RWPE2 (cell line): ENCODE results near the gene ADM2.

ENCODE experiments used
- ATAC-seq: fragments of 200-7000 bp; cut with Tn5 transposase; 3 replicates; pipeline ENCODE4 v1.9.1; 2021; ENCODE audit warnings: low read depth
- DNase-seq: peaks from one replicate; pipeline ENCODE4 v3.0.0-alpha.2; 2020; ENCODE audit warnings: low spot score
- H3K27ac ChIP-seq: fragments of 450-650 bp; 2 replicates; pipeline ENCODE4 v1.5.1; 2017; ENCODE audit warnings: mild to moderate bottlenecking; ENCODE audit not compliant: poor library complexity, severe bottlenecking
- H3K27me3 ChIP-seq: fragments of 250-450 bp; sonication (Bioruptor Pico); 2 replicates; pipeline ENCODE4 v1.5.1; 2021; ENCODE audit warnings: mild to moderate bottlenecking, moderate library complexity; ENCODE audit not compliant: insufficient read depth, poor library complexity, severe bottlenecking
- H3K36me3 ChIP-seq: fragments of 250-450 bp; sonication (Bioruptor Pico); 2 replicates; pipeline ENCODE4 v1.5.1; 2020; ENCODE audit warnings: low read depth, mild to moderate bottlenecking, moderate library complexity
- H3K4me1 ChIP-seq: fragments of 250-450 bp; sonication (Bioruptor Pico); 2 replicates; pipeline ENCODE4 v1.5.1; 2021; ENCODE audit warnings: mild to moderate bottlenecking, moderate library complexity; ENCODE audit not compliant: insufficient read depth, poor library complexity, severe bottlenecking
- H3K4me3 ChIP-seq: fragments of 250-450 bp; sonication (Bioruptor Pico); 2 replicates; pipeline ENCODE4 v1.5.1; 2021; ENCODE audit warnings: mild to moderate bottlenecking, moderate library complexity; ENCODE audit not compliant: severe bottlenecking
- H3K9me3 ChIP-seq: fragments of 250-450 bp; sonication (Bioruptor Pico); 2 replicates; pipeline ENCODE4 v1.5.1; 2021; ENCODE audit warnings: mild to moderate bottlenecking, moderate library complexity; ENCODE audit not compliant: severe bottlenecking
- CTCF ChIP-seq: fragments of 450-650 bp; IDR thresholded peaks from one replicate; pipeline ENCODE4 v1.5.1; 2017; ENCODE audit warnings: mild to moderate bottlenecking, moderate library complexity; ENCODE audit not compliant: poor library complexity, severe bottlenecking

ADM2 gene

GRCh38 chr22:50443801-50444625 is 37.3 kb upstream of the ADM2 start:
- Histone ChIP-seq H3K9me3 (no peaks in the 10 kb centered on the region), H3K4me3 (no peak overlapping the region), H3K27me3 (no peaks in the 10 kb centered on the region), H3K27ac (no peak overlapping the region), H3K4me1 (no peaks in the 10 kb centered on the region), H3K36me3 (peaks cover 26% of the 10 kb centered on the region)
- DNase-seq: peak; percentile 61
- no peak for ATAC-seq
- TF ChIP-seq CTCF: no peak

GRCh38 chr22:50444663-50445062 is 36.7 kb upstream of the ADM2 start:
- no peak for TF ChIP-seq CTCF
- DNase-seq (no peak), ATAC-seq (0 out of 3 replicates have a peak, but pooled peaks have one; percentile 7)
- peaks cover 27% of the 10 kb centered on the region for H3K36me3 ChIP-seq
- H3K4me1 ChIP-seq: no peaks in the 10 kb centered on the region
- no peak overlapping the region for H3K27ac ChIP-seq
- H3K9me3 ChIP-seq: no peaks in the 10 kb centered on the region
- H3K4me3 ChIP-seq: no peak overlapping the region
- no peaks in the 10 kb centered on the region for H3K27me3 ChIP-seq

GRCh38 chr22:50445071-50445879 is 36.1 kb upstream of the ADM2 start:
- TF ChIP-seq CTCF: no peak
- ATAC-seq (no peak), DNase-seq (peak; percentile 55)
- Histone ChIP-seq H3K36me3 (peaks cover 25% of the 10 kb centered on the region), H3K27me3 (no peaks in the 10 kb centered on the region), H3K4me1 (no peaks in the 10 kb centered on the region), H3K4me3 (no peak overlapping the region), H3K27ac (no peak overlapping the region), H3K9me3 (no peaks in the 10 kb centered on the region)

GRCh38 chr22:50445880-50446707 is 35.2 kb upstream of the ADM2 start:
- no peak for DNase-seq
- H3K4me3 ChIP-seq: no peak overlapping the region
- no peak overlapping the region for H3K27ac ChIP-seq
- no peak for ATAC-seq
- H3K36me3 ChIP-seq: peaks cover 23% of the 10 kb centered on the region
- H3K4me1 ChIP-seq: no peaks in the 10 kb centered on the region
- no peaks in the 10 kb centered on the region for H3K27me3 ChIP-seq
- no peaks in the 10 kb centered on the region for H3K9me3 ChIP-seq
- TF ChIP-seq CTCF: no peak
